Measurements from ENCODE around the gene NPAS3. TPM values are rescaled to one million over a fixed set of nuclear protein-coding genes. Genes with fewer than 3 reads are reported as not detected.

Gene NPAS3
- total and polyA plus RNA-seq, 2 donors (not counting 3 experiments of a cell fraction or from before 2014, with no cell fraction given), result 0.10 to 0.13 TPM

DNA sequence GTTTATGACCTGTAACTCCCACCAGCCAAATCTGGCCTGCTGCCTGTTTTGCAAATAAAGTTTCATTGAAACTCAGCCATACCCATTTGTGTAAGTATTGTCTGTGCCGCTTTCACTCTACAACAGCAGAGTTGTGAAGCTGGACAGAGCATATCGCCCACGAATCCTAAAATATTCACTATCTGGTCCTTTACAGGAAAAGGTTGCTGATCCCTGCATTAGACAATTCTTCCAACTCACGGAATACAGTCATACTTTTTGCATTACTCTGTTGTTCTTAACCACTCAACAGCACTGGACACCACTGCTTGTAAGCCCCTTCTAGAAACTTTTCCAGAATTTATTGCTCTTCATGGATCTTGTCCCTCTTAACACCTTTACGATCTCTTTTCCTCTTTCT, 576.8 kb downstream of the NPAS3 start:
- H3K4me2 ChIP-seq (ENCODE audit: insufficient read depth, low read length), result no peak overlapping the region
- dilution Hi-C loops (cut with MboI; ENCODE audit: extremely low pct_ligation_motif_present, low sequenced_read_pairs), result no loop called here
- no peaks in the 10 kb centered on the region for H3K9me1 ChIP-seq (replicated peaks; ENCODE audit: control insufficient read depth, extremely low read depth, insufficient read depth, low read length)
- BruUV-seq (replicated peaks), result no TSS peak
- DNase-seq (ENCODE audit: low read depth, low spot score) (no peak), FAIRE-seq (peak; percentile 18)
- POLR2A ChIA-PET, result no interaction called here
- H4K20me1 ChIP-seq (replicated peaks; ENCODE audit: control insufficient read depth, extremely low read depth, insufficient read depth, low read length), result no peaks in the 10 kb centered on the region
- H3K79me2 ChIP-seq (ENCODE audit: control insufficient read depth, insufficient read depth, low read length), result no peaks in the 10 kb centered on the region
- H3K9ac ChIP-seq (replicated peaks; ENCODE audit: extremely low read depth, insufficient read depth, low read length), result no peak overlapping the region
- no peaks in the 10 kb centered on the region for H3K9me3 ChIP-seq (replicated peaks; ENCODE audit: control insufficient read depth, insufficient read depth, low read length)
- no peaks in the 10 kb centered on the region for H3K36me3 ChIP-seq (ENCODE audit: control insufficient read depth in 2 of 2, extremely low read depth in 1 of 2, insufficient read depth in 2 of 2, low read length in 2 of 2)
- intact Hi-C loops (cut with micrococcal nuclease), result no loop called here
- no peak overlapping the region for H2AFZ ChIP-seq (ENCODE audit: low read depth, low read length)
- no peaks in the 10 kb centered on the region for H3K27me3 ChIP-seq (ENCODE audit: control insufficient read depth in 2 of 2, insufficient read depth in 2 of 2, low read length in 2 of 2)
- no peak overlapping the region for H3K27ac ChIP-seq (ENCODE audit: insufficient read depth, low read depth, low read length)
- H3K4me1 ChIP-seq (ENCODE audit: control insufficient read depth, extremely low read depth, insufficient read depth, low read length), result no peaks in the 10 kb centered on the region
- CTCF ChIA-PET, result no interaction called here
- H3K4me3 ChIP-seq (replicated peaks in 1 of 3; ENCODE audit: insufficient read depth in 1 of 3, low read depth in 1 of 3, low read length in 3 of 3), result no peak overlapping the region
- TF ChIP-seq, protein P1, sequence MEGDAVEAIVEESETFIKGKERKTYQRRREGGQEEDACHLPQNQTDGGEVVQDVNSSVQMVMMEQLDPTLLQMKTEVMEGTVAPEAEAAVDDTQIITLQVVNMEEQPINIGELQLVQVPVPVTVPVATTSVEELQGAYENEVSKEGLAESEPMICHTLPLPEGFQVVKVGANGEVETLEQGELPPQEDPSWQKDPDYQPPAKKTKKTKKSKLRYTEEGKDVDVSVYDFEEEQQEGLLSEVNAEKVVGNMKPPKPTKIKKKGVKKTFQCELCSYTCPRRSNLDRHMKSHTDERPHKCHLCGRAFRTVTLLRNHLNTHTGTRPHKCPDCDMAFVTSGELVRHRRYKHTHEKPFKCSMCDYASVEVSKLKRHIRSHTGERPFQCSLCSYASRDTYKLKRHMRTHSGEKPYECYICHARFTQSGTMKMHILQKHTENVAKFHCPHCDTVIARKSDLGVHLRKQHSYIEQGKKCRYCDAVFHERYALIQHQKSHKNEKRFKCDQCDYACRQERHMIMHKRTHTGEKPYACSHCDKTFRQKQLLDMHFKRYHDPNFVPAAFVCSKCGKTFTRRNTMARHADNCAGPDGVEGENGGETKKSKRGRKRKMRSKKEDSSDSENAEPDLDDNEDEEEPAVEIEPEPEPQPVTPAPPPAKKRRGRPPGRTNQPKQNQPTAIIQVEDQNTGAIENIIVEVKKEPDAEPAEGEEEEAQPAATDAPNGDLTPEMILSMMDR (IDR thresholded peaks at IDR 0.05; ENCODE audit: extremely low read depth in 1 of 2, insufficient read depth in 1 of 2, low read depth in 1 of 2, low read length in 2 of 2), result no peak
- TF ChIP-seq EZH2 (IDR thresholded peaks at IDR 0.05; ENCODE audit: borderline replicate concordance, low read depth, low read length, severe bottlenecking) (no peak), JUN (IDR thresholded peaks at IDR 0.05; ENCODE audit: borderline replicate concordance, insufficient read depth, insufficient read length, low read depth) (no peak), FOS (IDR thresholded peaks at IDR 0.05; ENCODE audit: borderline replicate concordance, insufficient read depth, low read length) (no peak), POLR2AphosphoS5 (IDR thresholded peaks at IDR 0.05; ENCODE audit: insufficient read depth, low read depth, low read length) (no peak), MYC (IDR thresholded peaks at IDR 0.05; ENCODE audit: low read depth, low read length) (no peak), GATA2 (IDR thresholded peaks at IDR 0.05; ENCODE audit: insufficient read depth, insufficient read length, low read depth, low read length) (no peak), POLR2A (IDR thresholded peaks at IDR 0.05; ENCODE audit: low read depth, low read length) (no peak)
- TF ChIP-seq, protein P2, sequence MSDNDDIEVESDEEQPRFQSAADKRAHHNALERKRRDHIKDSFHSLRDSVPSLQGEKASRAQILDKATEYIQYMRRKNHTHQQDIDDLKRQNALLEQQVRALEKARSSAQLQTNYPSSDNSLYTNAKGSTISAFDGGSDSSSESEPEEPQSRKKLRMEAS (IDR thresholded peaks at IDR 0.05; ENCODE audit: insufficient read depth, insufficient read length), result no peak

Data from endothelial cell of umbilical vein (primary cell).